HG02884 (cell line): ENCODE data around the gene MAFB.

Experiments
- ATAC-seq: cut with Tn5 transposase; IDR thresholded peaks from one replicate; pipeline ENCODE4 v1.9.1; 2021; ENCODE audit warnings: mild to moderate bottlenecking, moderate library complexity; ENCODE audit not compliant: unreplicated experiment

Gene MAFB

DNA sequence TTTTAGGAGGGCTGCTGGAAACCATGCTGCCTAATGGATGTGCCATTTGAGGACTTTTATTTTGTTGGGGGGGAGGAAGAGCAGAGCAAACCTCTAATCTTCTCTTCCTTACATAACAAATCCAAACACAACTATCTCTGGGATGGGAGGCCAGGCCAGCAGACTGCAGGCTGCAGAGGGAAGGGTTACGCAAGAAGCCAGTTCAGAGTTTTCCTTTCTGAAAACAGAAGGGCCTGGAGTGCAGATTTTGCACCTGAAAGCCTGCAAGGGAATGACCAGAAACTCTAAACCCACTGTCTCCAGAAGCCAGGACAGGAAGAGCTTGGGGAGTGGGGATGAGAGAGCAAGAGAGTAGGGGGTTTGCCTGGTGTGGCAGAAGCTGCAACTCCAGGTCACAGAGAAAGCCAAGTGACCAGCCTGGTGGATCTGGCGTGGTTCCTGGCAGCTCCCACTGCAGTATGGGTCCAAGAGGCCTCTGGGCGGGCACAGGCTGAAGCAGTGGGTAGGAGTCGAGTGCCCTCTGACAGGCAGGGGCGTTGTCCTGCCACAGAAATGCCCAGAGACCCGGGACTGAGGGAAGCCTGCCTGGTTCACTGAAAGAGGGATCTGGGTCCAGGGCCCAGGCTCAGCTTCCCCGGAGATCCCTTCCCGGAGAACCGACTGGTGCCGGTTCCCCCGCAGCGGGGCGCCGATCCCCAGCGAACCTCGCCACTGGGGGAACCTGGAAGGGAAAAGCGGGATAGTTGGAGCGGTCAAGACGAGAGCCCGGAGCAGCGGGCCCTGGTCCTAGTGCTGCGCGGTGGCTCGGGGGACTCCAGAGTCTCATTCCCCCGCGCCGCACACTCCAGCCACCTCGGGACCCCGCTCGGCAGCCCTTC, 6.7 kb downstream of the MAFB start:
- ATAC-seq: no peak

DNA sequence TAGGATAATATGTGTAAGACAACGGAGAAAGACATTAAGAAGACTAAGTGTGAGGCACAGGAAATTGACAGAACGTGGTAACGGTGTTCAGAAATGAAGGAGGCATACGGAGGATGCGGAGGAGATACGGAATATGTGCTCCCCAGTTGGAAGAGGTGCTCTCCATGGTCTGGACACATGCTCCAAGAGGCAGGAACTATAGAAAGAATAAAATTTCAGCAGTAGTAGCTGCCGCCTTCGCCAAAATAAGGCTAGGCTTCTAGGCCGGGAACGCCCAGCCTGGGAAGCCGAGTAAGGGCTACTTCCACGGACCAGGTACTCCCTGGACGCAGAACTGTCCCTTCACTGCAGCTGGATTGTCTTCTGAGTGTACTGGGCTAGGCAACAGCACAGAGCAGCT, 7.4 kb downstream of the MAFB start:
- ATAC-seq: no peak

DNA sequence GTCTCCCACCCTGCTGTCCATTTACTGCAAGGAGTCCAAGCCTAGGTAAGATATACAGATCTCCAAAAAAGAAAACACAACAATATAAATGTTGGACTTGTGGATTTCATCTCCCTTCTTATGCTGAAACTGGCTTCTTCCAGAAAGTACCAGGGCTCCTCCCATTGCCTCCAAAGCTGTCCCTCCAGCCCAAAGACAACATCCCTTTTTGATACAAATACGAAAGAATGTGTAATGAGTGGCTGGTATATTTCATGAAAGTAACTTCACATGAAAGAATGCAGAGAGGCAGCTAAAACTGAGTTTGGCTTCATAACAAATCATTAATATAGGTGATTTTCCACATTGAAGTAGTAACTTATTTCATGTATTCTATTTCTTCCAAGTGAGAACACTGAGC, 7.9 kb downstream of the MAFB start:
- ATAC-seq: no peak

DNA sequence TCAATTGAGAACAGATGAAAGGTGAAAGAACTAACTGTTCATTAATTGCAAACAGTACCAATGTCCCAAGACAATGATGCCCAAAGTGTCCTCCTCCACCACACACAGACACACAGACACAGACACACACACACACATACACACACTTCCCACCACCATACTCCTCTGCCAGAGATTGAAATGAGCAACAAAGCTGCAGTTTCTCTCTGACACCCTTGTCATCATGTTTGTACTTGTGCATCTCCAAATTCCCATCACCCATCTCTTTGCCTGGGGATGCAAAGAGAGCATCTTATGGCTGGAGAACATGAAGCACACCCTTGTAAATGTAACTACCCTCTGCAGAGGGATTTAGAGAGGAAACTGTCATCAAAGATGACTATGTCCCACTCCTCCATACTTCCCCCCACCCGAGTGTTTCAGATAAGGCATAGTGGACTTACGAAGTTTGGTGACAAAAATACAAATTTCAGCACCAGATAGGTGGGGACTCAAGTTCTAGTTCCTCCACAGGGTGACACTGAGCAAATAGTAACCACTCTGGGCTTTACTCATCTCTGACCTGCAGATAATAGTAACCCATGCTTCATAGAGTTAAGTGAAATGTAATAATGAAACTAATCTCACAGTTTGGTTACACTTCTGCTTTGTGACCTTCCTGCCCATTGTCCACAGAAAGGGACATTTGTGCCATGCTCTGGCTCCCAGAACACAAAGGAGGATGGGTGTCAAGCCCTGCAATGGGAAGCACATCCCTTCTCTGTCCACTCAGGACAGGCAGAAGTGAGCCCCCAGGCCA, 8.7 kb downstream of the MAFB start:
- ATAC-seq: peak; percentile 96

DNA sequence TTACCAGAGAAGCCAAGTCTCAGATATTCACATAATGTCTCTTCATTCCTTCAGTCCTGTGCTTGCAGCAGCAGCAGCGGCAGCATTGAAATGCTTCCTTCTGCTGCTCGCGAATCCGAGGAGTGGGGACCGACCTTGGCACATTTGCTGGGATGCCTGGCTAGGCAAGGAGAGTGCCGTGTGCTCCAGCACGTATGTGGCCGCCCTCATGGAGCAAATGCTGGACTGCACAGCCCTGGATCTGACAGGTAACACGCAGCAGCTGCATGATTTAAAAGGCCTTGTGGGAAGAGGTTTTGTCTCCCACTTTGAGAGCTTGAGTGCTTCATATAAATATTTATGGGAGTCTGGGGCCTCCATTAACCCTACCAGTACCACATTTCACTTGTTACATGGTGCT, 9.9 kb downstream of the MAFB start:
- no peak for ATAC-seq

DNA sequence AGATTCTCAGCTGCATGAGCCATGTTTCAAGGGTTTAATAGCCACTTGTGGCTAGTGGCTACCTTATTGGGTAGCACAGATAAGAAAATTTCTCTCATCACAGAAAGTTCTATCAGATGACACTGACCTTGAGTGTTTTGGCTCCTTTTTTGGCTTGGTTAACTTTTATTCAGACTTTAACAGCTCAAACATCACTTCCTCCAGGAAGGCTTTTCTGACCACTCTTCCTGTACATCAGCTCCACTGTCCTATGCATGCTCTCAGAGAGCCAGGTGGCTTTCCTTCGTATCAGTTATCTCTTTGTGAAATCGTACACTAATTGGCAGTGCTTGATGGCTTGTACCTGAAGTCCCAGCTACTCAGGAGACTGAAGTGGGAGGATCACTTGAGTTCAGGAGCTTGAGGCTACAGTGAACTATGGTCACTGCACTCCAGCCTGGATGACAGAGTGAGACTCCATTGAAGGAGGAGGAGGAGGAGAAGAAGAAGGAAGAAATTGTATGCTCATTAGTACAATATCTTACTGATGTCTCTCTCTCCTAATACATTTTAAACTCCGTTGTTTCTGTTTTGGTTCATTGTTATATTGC, 10.7 kb downstream of the MAFB start:
- ATAC-seq: no peak

DNA sequence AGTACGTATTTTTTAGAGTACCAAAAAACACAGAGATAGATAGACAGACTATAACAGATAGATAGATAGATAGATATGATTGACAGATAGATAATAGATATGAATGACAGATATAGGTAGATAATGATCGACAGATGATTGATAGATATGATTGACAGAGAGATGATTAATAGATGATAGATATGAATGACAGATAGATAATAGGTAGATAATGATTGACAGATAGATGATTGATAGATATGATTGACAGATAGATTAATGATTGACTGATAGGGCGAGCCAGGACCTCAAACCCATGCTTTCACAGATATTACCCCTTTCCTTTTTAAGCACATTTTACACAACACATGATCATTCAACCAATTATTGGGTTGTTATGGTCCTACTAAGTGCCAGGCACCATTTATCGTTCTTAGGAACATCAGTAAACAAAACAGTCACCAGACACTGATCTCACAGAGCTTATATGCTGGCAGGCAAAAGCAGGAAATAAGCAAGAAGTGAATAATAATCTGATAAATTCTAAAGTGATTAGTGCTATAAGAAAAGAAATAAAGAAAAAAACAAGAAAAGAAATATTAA, 11.6 kb downstream of the MAFB start:
- no peak for ATAC-seq

DNA sequence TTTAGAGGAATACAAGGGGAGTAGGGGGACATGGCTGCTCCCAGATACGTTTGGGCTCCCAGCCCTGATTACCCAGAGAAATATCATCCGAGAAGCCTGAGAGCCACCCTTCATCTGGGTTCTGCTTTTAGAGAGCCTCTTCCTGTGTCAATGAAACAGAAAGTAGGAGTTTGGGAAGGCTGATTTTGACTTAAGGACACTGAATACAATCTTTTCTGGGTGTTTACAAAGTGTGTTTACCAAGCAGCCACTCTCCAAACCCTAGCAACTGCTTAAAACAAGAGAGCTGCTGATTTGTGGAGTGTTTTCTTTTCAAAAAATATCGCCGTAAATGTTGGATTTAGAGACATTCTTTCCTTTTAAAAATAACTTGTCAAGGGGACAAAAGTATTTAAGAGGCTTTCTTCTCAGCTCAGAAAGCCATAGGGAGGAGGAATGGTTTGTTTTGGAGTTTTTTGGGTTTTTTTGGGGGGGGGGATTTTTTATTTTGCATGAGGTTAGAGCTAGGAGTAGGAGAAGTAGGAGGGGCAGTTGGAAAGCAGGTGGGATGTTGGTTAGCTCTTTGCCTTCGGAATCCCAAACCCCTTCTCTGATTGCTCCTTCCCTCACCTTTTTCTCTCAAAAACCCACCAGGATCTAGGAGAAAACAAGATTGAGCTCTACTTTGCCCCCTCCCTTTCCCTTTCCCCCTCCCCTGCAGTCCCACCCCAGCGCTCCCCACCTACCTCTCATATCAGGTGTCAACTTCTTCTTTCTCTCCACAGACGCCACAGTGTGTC, 12.4 kb downstream of the MAFB start:
- no peak for ATAC-seq

DNA sequence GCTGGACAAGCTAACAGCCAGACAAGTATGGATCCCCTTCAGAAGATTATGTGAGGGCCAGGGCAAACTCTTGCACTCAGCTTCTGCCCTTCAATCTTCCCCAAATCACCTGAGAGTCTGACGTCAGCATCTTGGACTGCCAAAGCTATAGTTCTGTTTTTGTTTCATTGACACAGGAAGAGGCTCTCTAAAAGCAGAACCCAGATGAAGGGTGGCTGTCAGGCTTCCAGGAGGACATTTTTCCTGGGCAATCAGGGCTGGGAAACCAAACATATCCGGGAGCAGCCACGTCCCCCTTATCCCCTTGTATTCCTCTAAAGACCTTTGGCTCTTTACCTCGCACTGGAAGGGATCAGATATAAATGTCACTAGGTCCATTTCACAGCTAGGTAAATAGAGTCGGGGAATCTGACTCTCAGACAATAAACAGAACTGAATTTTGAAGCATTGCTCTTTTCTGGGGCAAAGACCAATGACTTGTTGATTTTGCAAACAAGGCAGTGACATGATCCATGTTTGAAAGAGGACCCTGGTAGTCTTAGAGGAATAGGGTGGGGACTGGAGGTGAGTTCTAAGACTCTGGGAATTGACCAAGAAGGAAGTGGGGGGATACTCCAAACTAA, 13.3 kb downstream of the MAFB start:
- no peak for ATAC-seq

DNA sequence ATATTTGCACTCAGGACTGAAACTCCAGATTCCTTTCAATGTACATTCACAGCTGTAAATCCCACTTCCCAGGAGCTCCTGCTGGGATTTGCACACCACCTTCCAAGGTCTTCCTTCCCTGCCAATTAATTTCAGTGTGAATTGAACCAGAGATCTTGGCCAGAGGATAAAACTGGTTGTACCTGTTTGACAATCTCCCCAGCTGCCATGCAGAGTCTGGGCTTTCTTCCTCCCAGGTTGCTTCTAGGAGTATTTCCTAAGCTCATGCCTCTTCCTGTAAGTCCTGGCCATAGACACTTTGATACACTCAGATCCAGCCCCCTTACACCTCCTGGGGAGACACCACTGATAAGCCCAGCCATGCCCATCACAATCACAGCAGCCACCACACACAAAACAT, 15.6 kb downstream of the MAFB start:
- no peak for ATAC-seq

DNA sequence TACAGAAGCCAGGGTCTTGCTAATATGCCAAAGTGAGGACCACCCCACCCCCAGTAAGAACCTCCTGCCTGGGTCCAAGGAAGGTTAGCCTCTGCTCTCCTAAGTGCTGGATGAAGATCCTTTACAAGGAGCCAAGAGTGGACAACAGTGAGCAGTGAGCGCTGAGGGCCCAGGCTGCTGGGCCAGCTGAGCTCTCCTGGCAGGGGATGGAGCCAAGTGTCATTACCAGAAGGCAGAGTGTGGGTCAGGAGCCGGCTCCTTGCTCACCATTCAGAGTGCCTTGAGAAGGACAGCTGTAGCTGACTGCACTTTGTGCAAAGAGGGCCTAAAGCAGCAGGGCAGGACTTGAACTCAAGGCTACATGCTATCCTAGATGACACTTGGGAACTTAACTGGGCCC, 16.9 kb downstream of the MAFB start:
- no peak for ATAC-seq

DNA sequence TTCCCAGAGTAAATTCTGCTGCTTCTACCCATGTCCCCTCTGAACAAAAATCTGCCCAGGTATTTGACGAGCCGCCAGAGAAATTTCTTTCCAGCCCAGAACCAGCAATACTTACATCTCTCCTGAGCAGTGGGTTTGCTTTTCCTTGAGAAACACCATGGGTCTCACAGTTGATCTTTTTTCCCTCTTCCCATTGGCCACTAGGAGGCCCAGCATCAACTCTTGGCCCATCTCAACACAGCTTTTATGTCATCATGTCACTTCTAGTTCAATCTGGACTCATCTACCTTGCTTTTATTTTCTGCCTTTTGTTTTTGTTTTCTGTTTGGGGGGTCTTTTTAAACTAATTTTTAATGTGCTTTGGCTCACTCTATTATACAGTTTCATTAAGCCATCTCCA, 18.8 kb downstream of the MAFB start:
- ATAC-seq: no peak

DNA sequence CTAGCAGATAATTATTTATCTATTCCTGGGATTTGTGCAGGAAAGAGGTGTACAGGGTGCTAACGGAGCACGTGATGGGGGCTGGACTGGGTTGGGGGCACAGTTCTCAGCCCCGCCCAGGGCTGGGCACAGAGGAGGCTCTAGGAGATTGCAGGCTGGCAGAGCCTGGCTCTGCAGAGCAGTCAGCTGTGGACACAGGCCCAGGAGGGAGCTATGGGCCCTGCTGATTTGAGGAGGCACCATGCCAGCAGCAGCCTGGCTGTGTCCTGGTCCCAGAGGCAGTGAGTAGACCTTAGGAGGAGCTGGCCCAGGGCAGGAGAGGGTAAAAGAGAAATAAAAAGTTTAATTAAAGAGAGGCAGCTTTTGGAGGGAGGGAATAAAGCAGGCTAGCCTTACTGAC, 19.3 kb downstream of the MAFB start:
- no peak for ATAC-seq

DNA sequence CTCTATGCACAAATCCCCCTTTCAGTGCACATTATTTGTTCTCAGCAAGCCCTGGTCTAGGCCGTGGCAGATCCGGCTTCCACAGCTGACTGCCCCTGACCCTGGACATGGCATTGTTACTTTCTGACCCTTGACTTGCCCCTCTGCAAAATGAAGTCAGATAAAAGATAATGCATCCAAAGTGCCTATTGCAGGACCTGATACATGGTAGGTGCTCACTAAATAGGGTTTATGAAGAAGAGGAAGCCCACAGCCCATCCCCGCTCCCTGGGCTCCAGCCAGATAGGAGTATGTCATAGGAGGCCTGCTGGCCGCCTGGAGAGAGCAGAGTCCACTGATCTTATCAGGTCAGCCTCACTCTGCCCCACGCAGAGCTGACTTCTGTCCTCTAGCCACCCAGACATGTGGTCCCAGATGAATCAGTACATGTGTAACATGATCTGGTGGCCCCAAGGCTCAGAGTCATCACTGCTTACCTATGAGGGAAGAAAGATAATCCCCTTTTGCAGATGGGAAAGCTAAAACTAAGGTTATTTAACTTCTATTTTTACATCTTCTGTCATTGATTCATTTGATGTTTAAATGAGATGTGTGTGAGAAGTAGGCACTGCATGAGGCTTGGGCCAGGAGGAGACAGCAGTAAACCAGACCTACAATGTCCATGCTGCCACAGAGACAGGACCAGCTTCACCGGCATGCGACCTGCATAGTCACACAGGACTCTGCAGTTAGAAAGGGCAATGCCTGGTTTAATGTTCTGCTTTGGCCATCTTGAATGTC, 20.4 kb downstream of the MAFB start:
- ATAC-seq: no peak

DNA sequence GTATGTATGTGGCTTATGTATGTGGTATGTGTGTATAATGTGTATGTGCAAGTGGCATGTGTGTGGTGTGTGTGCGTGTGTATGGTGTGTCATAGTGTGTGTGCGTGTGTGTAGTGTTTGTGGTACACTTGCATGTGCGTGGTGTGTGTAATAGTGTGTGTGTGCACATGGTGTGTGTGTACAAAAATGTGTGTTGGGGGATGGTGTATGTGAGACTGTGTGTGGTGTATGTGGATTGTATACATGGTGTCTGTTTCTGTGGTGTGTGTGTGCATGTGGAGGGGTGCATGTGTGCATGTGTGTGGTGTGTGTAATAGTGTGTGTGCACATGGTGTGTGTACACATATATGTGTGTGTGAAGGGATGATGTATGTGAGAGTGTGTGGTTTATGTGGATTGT, 21.5 kb downstream of the MAFB start:
- ATAC-seq: no peak

DNA sequence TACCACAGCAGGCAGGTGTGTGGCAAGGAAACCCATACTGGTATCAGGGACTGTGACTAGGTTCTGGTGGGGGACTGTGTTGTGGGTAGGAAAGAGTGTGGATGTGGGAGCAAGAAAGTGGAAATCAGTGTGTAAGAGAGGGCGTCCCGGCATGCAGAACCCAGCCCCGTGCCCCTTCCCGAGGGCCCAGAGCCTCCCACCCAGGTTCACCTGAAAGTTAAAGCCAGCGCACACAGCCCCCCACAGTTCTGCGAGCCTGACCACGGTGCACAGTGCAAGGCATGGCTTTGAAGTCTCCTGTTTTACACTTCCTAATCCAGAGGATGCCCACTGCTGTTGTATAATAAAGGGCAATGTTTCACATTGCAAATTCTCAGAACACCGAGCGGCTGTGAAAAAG, 22.7 kb downstream of the MAFB start:
- no peak for ATAC-seq

DNA sequence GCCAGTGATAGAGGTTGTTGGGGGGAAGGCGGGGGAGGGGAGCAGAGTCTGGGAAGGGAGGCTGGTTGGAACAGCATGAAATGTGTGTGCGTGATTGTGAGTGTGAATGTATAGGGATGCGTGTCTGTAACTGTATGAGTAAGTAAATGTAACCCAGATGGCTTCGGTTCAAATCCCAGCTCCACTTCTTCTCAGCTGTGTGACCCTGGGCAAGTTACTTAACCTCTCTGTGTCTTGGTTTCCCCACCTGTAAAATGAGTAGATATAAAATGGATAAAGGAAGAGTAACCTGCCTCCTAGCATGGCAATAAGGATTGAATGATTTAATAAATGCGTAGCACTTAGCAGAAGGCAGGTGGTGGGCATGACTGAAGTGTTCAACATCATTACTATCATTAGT, 24.1 kb downstream of the MAFB start:
- ATAC-seq: no peak

DNA sequence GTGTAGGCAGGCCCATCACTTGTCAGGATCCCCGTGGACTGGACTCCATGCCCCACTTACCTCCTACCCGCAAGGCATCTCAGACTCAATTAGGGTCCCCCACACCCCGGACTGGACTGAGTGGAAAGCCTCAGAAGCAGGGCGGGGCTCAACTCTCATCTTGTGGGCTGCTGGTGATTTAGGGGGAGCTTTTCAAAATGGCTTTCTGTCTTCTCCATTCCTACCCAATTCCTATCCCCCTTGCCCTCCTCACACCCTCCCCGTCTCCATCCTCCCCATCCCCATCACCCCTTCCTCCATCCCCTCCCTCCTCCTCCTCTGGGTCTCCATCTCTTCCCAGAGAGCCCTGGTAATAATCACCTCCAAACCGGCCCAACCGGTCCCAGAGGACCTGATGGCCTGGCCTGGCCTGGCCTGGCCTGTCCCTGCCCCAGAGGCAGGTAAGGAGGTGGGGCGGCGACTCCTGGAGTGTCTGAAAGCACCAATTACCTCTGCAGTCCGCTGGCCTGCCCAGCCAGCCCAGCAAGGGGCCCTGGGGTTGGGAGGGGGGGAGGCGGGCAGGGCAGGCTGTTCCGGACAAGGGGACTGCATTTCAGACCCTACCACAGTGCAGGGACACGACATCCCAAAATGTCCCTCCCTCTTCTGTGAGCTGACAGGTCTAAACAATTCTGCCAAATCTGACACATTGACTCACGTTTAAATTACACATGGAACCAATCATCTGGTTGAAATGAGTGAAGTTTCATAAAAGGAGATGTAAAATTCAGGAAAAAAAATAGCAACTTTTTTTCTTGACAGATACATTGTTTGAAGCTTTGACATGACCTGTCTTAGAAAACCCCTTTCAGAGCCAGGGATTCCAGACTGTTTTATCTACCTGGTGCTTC, 24.8 kb downstream of the MAFB start:
- ATAC-seq: no peak
